Smooth muscle cell (in vitro differentiated cells): ENCODE measurements around the gene KAZN. TPM values are rescaled to one million over a fixed set of nuclear protein-coding genes. Genes with fewer than 3 reads are reported as not detected.

Experiments used
- DNase-seq: peaks from one replicate; lab custom pipeline; 2025; ENCODE audit not compliant: unreplicated experiment; lab: John Stamatoyannopoulos, UW
- H2AFZ ChIP-seq: fragments of 200-600 bp; sonication (generic); 2 replicates; pipeline ENCODE4 v1.6.0; 2016; ENCODE audit warnings: antibody characterized with exemption, low read depth, mild to moderate bottlenecking
- H3F3A ChIP-seq: fragments of 200-600 bp; sonication (generic); 2 replicates; pipeline ENCODE4 v1.6.0; 2017; ENCODE audit warnings: antibody characterized with exemption, low read depth
- H3K27ac ChIP-seq: fragments of 200-600 bp; sonication (generic); 2 replicates; pipeline ENCODE4 v1.5.1; 2016; ENCODE audit warnings: low read depth, mild to moderate bottlenecking
- H3K27me3 ChIP-seq: fragments of 200-600 bp; sonication (generic); 2 replicates; pipeline ENCODE4 v1.6.1; 2016; ENCODE audit warnings: low read depth, mild to moderate bottlenecking
- H3K36me3 ChIP-seq: fragments of 200-600 bp; sonication (generic); 2 replicates; pipeline ENCODE4 v1.5.1; 2016; ENCODE audit warnings: low read depth
- H3K4me1 ChIP-seq: fragments of 200-600 bp; sonication (generic); 2 replicates; pipeline ENCODE4 v1.5.1; 2016; ENCODE audit warnings: low read depth
- H3K4me2 ChIP-seq: fragments of 200-600 bp; sonication (generic); 2 replicates; pipeline ENCODE4 v1.6.0; 2016; ENCODE audit warnings: mild to moderate bottlenecking
- H3K4me3 ChIP-seq: fragments of 200-600 bp; sonication (generic); 2 replicates; pipeline ENCODE4 v1.5.1; 2016; ENCODE audit warnings: mild to moderate bottlenecking
- H3K79me2 ChIP-seq: fragments of 200-600 bp; sonication (generic); 2 replicates; pipeline ENCODE4 v1.6.0; 2016; ENCODE audit warnings: low read depth, mild to moderate bottlenecking
- H3K9ac ChIP-seq: fragments of 200-600 bp; sonication (generic); 2 replicates; pipeline ENCODE4 v1.6.0; 2016; ENCODE audit warnings: low read depth
- H3K9me3 ChIP-seq: fragments of 200-600 bp; sonication (generic); replicated peaks from 2 replicates; pipeline ENCODE4 v1.5.1; 2016; ENCODE audit warnings: low read depth
- H4K20me1 ChIP-seq: fragments of 200-600 bp; sonication (generic); 2 replicates; pipeline ENCODE4 v1.6.0; 2016; ENCODE audit warnings: low read depth
- WGBS: methylation state at CpG from one replicate; pipeline ENCODE4 v1.1.7; 2016; ENCODE audit warnings: low lambda C conversion rate; 5-methylcytosine and 5-hydroxymethylcytosine counted together
- polyA plus RNA-seq: library from polyadenylated mRNA; unstranded; fragments of >200 nt; fragmentation: Nextera tagmentation; extraction: Ambion mirVana; gene quantifications from 2 replicates; pipeline ENCODE4 v1.2.1, GENCODE V29; 2016
- total RNA-seq: library from RNA; depleted of rRNA; stranded (reverse); fragments of >200 nt; gene quantifications from 2 replicates; pipeline ENCODE4 v1.2.3, GENCODE V29; 2014
- TF ChIP-seq, protein P1 (sequence below): fragments of 200-600 bp; sonication (generic); IDR thresholded peaks from 2 replicates; pipeline ENCODE4 v1.5.1; 2017; ENCODE audit warnings: borderline replicate concordance, mild to moderate bottlenecking, antibody characterized with exemption; ENCODE audit not compliant: insufficient read depth, poor library complexity, severe bottlenecking

Gene KAZN
- total and polyA plus RNA-seq, 2 experiments from 2014 or later, result 6.3 to 8.2 TPM

DNA sequence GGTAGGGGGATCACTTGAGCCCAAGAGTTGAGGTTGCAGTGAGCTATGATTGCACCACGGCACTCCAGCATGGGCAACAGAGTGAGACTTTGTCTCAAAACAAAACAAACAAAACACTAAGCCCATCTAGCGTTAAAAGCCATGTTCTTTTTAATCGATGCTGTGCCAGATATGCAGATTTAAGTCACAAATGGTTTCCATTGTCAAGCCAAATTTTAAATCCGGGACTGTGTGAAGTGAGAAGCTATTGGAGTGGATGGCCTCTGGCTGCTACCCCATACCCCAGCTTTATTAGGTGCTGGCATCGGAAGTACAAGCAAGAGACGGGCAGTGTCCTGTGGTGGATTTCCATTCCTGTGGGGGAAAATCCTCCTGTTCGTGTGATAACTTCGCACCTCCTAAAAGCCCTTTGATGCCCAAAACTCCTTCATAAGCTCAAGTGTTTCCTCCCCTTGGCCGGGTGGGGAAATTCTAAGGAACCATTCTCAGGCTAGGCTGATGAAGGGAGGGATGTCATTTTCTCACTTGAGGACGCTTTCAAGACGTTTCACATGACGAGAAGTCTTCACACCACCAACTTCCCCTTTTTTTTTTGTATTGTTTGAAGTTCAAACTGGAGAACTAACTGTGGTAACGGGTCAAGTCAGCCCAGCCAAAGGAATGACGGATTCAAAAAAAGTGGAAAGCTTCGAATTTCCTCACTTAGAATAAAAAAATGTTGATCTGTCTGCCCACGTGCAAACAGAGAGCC is 140.8 kb downstream of the KAZN start:
- H3K79me2 ChIP-seq, result no peaks in the 10 kb centered on the region
- no peaks in the 10 kb centered on the region for H4K20me1 ChIP-seq
- H3F3A ChIP-seq, result no peaks in the 10 kb centered on the region
- no peaks in the 10 kb centered on the region for H3K27me3 ChIP-seq
- peaks cover 10% of the 10 kb centered on the region for H3K4me1 ChIP-seq
- no peak overlapping the region for H3K4me3 ChIP-seq
- TF ChIP-seq, protein P1, sequence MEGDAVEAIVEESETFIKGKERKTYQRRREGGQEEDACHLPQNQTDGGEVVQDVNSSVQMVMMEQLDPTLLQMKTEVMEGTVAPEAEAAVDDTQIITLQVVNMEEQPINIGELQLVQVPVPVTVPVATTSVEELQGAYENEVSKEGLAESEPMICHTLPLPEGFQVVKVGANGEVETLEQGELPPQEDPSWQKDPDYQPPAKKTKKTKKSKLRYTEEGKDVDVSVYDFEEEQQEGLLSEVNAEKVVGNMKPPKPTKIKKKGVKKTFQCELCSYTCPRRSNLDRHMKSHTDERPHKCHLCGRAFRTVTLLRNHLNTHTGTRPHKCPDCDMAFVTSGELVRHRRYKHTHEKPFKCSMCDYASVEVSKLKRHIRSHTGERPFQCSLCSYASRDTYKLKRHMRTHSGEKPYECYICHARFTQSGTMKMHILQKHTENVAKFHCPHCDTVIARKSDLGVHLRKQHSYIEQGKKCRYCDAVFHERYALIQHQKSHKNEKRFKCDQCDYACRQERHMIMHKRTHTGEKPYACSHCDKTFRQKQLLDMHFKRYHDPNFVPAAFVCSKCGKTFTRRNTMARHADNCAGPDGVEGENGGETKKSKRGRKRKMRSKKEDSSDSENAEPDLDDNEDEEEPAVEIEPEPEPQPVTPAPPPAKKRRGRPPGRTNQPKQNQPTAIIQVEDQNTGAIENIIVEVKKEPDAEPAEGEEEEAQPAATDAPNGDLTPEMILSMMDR, result no peak
- no peak overlapping the region for H3K27ac ChIP-seq
- H3K9me3 ChIP-seq, result no peaks in the 10 kb centered on the region
- no peaks in the 10 kb centered on the region for H3K36me3 ChIP-seq
- H2AFZ ChIP-seq, result no peak overlapping the region
- no peak for DNase-seq
- H3K9ac ChIP-seq, result no peak overlapping the region
- WGBS, result 74% methylated on average over 16 of the region's 16 CpGs
- H3K4me2 ChIP-seq, result no peak overlapping the region

- H3K36me3 ChIP-seq, result no peaks in the 10 kb centered on the region
- H4K20me1 ChIP-seq, result no peaks in the 10 kb centered on the region
- TF ChIP-seq, protein P1, result no peak
- no peaks in the 10 kb centered on the region for H3K27me3 ChIP-seq
- no peaks in the 10 kb centered on the region for H3K9me3 ChIP-seq
- H3K79me2 ChIP-seq, result no peaks in the 10 kb centered on the region
- no peak overlapping the region for H2AFZ ChIP-seq
- no peak for DNase-seq
- H3F3A ChIP-seq, result no peaks in the 10 kb centered on the region
- no peak overlapping the region for H3K27ac ChIP-seq
- WGBS, result 67% methylated on average over 8 of the region's 8 CpGs
- H3K4me3 ChIP-seq, result no peak overlapping the region
- H3K4me2 ChIP-seq, result no peak overlapping the region
- H3K9ac ChIP-seq, result no peak overlapping the region
- H3K4me1 ChIP-seq, result peaks cover 10% of the 10 kb centered on the region
Observed at GRCh38 chr1:14740016-14740415, 141.5 kb downstream of the KAZN start.

DNA sequence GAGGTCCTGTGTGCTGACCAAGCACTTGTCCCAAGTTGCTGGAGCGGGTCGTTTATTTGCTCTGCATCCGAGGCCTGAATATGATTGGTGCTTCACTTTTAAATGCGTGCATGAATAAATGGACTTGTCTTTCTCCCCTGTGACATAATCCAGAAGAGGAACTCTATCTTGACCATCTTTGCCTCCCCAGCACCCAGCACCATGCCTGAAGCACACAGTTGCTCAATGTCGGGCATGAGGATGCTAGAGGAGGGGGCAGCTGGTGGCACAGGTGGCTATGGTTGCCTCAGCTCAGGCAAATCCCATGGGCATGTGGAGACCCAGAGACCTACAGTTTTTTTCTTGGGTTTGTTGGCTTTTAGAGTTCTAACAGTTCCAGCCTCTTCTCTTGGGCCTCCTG is 142.6 kb downstream of the KAZN start:
- DNase-seq, result no peak
- Histone ChIP-seq H3F3A (no peaks in the 10 kb centered on the region), H3K4me1 (peaks cover 10% of the 10 kb centered on the region), H3K9me3 (no peaks in the 10 kb centered on the region), H3K9ac (no peak overlapping the region), H3K79me2 (no peaks in the 10 kb centered on the region), H3K27ac (no peak overlapping the region), H2AFZ (no peak overlapping the region), H3K36me3 (no peaks in the 10 kb centered on the region), H3K27me3 (no peaks in the 10 kb centered on the region), H4K20me1 (no peaks in the 10 kb centered on the region), H3K4me3 (no peak overlapping the region), H3K4me2 (no peak overlapping the region)
- TF ChIP-seq, protein P1, result no peak
- WGBS, result 91% methylated on average over 5 of the region's 5 CpGs

DNA sequence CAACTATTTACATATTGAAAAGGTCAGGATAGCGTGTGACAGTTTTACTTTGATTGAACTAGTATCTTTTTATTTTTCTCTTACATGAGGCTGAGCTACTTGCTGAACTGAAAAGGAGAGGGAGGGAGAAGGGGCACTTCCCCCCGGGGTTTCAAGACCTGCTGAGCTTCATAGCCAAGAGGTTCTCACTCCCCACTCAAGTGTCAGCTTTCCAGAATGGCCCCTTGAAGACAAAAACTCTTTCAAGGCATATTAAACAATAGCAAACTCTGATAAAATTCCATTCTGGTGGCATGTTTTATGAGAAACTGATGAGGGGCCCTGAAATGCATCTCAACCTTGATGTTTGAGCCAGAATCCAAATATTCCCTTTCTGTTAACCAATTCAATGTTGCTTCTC is 143.0 kb downstream of the KAZN start:
- TF ChIP-seq, protein P1, result no peak
- no peaks in the 10 kb centered on the region for H3K27me3 ChIP-seq
- no peak for DNase-seq
- peak overlapping the region; percentile 29 for H3K4me2 ChIP-seq
- no peak overlapping the region for H3K4me3 ChIP-seq
- 87% methylated on average over 2 of the region's 2 CpGs for WGBS
- peaks cover 10% of the 10 kb centered on the region for H3K4me1 ChIP-seq
- H2AFZ ChIP-seq, result no peak overlapping the region
- H3K79me2 ChIP-seq, result no peaks in the 10 kb centered on the region
- H3K36me3 ChIP-seq, result no peaks in the 10 kb centered on the region
- no peaks in the 10 kb centered on the region for H4K20me1 ChIP-seq
- no peaks in the 10 kb centered on the region for H3F3A ChIP-seq
- H3K9ac ChIP-seq, result peak overlapping the region; percentile 52
- H3K27ac ChIP-seq, result peak overlapping the region; percentile 73
- no peaks in the 10 kb centered on the region for H3K9me3 ChIP-seq
